Suprapubic skin (tissue), 4 donors: ENCODE data around the gene SORCS3.

Experiments used
- EP300 ChIP-seq: sonication (generic); formaldehyde crosslinking; IDR thresholded peaks from one replicate; pipeline ENCODE4 v1.6.1; 2017; ENCODE audit warnings: antibody characterized with exemption
- POLR2A ChIP-seq, 2 donors: fragments of 450-650 bp; IDR thresholded peaks; one replicate each; pipeline ENCODE4 v1.6.1; 2017; ENCODE audit warnings: antibody characterized with exemption in 2 of 2, mild to moderate bottlenecking in 2 of 2, moderate library complexity in 2 of 2
- POLR2AphosphoS5 ChIP-seq, 3 donors: sonication (generic); formaldehyde crosslinking; IDR thresholded peaks; one replicate each; pipeline ENCODE4 v1.6.1; 2017; ENCODE audit warnings: antibody characterized with exemption in 3 of 3
- TF ChIP-seq, protein P1 (sequence below), 2 donors: fragments of 200-600 bp in 1 of 2; fragments of 450-650 bp in 1 of 2; sonication (generic) in 1 of 2; IDR thresholded peaks; one replicate each; pipeline ENCODE4 v1.5.1; 2016 to 2019; ENCODE audit warnings: antibody characterized with exemption in 2 of 2, mild to moderate bottlenecking in 1 of 2, moderate library complexity in 1 of 2

DNA sequence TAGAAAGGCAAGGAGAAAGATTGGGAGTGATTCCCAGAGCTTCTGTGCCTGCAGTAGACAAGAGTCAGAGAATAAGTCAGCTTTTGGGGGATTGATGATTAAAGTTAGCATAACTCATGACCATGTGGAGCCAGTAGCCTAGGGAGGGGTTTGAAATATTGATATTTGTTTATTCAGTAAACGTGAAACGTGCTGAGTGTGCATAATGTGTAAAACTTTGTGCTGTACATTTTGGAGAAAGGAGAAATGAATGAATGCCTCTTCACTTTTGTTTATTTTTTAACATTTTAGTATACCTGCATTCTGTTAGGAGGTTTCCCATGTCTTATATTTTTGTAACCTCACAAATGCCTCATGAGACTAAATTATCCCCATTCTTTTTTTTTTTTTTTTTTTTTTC is 272.3 kb downstream of the SORCS3 start:
- TF ChIP-seq POLR2A (IDR thresholded peaks at IDR 0.05) (no peak), EP300 (no peak), POLR2AphosphoS5 (IDR thresholded peaks at IDR 0.05) (no peak)
- TF ChIP-seq, protein P1, sequence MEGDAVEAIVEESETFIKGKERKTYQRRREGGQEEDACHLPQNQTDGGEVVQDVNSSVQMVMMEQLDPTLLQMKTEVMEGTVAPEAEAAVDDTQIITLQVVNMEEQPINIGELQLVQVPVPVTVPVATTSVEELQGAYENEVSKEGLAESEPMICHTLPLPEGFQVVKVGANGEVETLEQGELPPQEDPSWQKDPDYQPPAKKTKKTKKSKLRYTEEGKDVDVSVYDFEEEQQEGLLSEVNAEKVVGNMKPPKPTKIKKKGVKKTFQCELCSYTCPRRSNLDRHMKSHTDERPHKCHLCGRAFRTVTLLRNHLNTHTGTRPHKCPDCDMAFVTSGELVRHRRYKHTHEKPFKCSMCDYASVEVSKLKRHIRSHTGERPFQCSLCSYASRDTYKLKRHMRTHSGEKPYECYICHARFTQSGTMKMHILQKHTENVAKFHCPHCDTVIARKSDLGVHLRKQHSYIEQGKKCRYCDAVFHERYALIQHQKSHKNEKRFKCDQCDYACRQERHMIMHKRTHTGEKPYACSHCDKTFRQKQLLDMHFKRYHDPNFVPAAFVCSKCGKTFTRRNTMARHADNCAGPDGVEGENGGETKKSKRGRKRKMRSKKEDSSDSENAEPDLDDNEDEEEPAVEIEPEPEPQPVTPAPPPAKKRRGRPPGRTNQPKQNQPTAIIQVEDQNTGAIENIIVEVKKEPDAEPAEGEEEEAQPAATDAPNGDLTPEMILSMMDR (IDR thresholded peaks at IDR 0.05): no peak
